ENCODE results near the gene ITPRID1. TPM values are rescaled to one million over a fixed set of nuclear protein-coding genes. Genes with fewer than 3 reads are reported as not detected.

Gene ITPRID1
- total RNA-seq, 1 donor from 2014 or later: not detected

DNA sequence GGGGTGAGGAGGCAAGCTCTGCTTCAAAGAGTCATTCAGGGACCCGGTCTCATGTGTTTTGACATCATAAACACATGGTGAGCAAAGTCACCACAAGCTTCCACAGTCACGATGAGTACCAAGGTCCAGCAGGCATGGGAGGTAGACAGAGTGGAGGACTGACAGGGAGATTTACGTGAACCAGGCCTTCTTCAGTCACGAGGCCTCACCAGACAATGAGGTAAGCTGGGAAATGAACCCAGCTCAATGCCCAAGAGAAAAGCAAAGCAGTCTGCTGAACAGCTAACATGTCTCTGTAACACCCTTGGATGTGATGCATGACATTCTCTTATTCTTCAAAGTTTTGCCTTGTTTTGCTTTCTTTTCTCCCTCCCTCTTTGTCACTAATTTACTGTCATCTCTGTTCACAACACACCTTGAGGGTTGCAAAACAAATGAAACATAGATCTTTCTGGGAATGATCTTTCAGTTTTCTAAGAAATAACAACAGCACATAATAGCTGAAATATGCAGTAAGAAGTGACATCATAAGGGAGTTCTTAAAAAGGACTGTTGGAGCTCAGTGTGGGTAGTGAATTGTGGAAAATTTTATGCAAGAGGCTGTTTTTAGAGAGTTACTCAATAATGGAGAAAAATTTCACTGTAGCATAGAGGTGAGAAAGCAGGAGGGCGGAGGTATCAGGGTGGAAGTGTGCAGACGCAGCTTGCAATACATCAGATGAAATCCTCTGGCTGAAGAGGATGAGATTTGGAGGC is 182.1 kb downstream of the ITPRID1 start:
- peaks cover 2% of the 10 kb centered on the region for H3K27me3 Mint-ChIP-seq (ENCODE audit: insufficient read depth)
- no peak overlapping the region for H3K4me3 Mint-ChIP-seq
- H3K27ac Mint-ChIP-seq: no peak overlapping the region
- no peaks in the 10 kb centered on the region for H3K36me3 Mint-ChIP-seq (ENCODE audit: low read depth)
- DNase-seq (ENCODE audit: low spot score): no peak
- no peaks in the 10 kb centered on the region for H3K9me3 Mint-ChIP-seq
- intact Hi-C loops (cut with micrococcal nuclease): no loop called here
- H3K4me1 Mint-ChIP-seq (ENCODE audit: low read depth): no peaks in the 10 kb centered on the region

DNA sequence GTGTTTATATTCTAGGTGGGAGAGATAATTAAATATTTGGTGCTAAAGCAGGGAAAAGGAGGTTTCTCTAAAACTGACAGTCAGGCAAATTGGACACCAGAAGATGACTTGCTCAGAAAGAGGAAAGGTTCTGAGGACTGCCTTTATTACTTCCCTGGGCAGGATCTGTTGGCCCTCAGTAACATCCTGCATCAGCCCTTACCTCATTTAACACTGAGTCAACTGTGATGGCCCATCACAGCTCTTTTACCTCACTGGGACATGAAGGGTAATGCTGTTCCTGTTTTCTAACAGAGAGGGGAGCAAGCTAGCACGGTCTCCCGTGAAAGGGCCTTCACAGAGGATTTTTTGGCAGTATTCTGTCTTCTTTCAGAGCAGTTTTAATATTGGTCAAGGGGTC is 185.2 kb downstream of the ITPRID1 start:
- Mint-ChIP-seq H3K27ac (no peak overlapping the region), H3K27me3 (ENCODE audit: insufficient read depth) (peaks cover 2% of the 10 kb centered on the region), H3K36me3 (ENCODE audit: low read depth) (no peaks in the 10 kb centered on the region), H3K4me3 (no peak overlapping the region), H3K4me1 (ENCODE audit: low read depth) (no peaks in the 10 kb centered on the region), H3K9me3 (no peaks in the 10 kb centered on the region)
- DNase-seq (ENCODE audit: low spot score): no peak
- intact Hi-C loops (cut with micrococcal nuclease): no loop called here

DNA sequence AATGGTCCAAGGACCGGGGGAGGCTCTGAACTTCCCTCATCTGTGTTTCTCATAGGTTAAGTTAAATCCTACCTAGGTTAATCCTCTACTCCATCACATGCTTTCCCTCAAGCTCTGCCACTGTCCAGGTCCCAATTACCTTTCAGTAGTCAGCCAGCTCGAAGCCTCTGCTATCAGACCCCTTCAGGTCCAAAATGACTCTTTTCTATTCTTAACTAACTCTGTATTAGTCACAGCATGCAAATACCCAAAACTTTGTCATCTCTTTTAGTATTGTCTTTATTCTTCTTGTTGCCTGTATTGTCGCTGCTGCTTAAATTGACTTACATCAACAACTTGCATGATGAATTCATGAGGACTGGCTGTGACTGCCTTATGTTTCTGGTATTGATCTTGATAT is 188.5 kb downstream of the ITPRID1 start:
- Mint-ChIP-seq H3K9me3 (no peaks in the 10 kb centered on the region), H3K4me3 (no peak overlapping the region), H3K36me3 (ENCODE audit: low read depth) (no peaks in the 10 kb centered on the region), H3K27me3 (ENCODE audit: insufficient read depth) (peaks cover 2% of the 10 kb centered on the region), H3K4me1 (ENCODE audit: low read depth) (no peaks in the 10 kb centered on the region), H3K27ac (no peak overlapping the region)
- DNase-seq (ENCODE audit: low spot score): no peak
- intact Hi-C loops (cut with micrococcal nuclease): no loop called here

DNA sequence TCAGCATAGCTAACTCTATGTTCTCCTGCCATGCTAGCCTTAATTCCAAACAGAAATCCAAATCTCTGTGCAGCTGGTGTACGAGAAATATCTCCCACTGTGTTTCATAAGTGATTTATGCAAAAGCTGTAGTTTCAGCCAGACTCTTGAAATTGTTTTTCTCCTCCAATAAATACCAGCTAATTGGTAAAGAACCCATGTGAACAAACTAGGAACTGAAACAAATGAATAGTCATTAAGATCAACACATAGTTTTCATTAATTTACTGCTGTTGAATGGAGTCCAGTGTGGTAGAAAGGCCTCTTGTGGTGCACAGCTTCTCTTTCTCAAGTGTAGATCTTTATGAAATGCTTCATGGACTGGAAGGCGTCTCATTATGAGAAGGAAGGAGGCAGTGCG is 191.5 kb downstream of the ITPRID1 start:
- no peaks in the 10 kb centered on the region for H3K27me3 Mint-ChIP-seq (ENCODE audit: insufficient read depth)
- DNase-seq (ENCODE audit: low spot score): no peak
- no peak overlapping the region for H3K27ac Mint-ChIP-seq
- H3K36me3 Mint-ChIP-seq (ENCODE audit: low read depth): no peaks in the 10 kb centered on the region
- no peaks in the 10 kb centered on the region for H3K4me1 Mint-ChIP-seq (ENCODE audit: low read depth)
- no peaks in the 10 kb centered on the region for H3K9me3 Mint-ChIP-seq
- intact Hi-C loops (cut with micrococcal nuclease): no loop called here
- no peak overlapping the region for H3K4me3 Mint-ChIP-seq

DNA sequence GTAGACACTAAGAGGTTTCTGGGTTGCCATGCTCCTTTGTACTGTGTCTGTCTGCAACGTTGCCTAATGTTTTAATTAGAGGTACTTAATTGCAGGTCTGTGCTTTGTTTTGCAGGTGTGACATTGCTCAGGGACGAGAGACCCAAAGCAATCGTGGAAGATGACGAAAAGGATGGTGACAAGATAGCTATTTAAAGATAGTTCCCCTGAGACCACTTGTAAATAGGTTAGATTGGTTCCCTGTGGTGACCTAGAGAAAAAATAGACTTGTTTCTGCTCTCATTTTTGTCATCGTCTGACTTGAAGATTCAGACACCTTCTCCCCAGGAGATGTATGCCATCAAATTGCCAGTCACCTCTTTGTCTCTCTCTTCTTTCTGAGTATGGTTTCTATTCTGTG is 193.2 kb downstream of the ITPRID1 start:
- H3K4me3 Mint-ChIP-seq: no peak overlapping the region
- H3K9me3 Mint-ChIP-seq: no peaks in the 10 kb centered on the region
- intact Hi-C loops (cut with micrococcal nuclease): no loop called here
- no peaks in the 10 kb centered on the region for H3K36me3 Mint-ChIP-seq (ENCODE audit: low read depth)
- no peaks in the 10 kb centered on the region for H3K4me1 Mint-ChIP-seq (ENCODE audit: low read depth)
- no peak overlapping the region for H3K27ac Mint-ChIP-seq
- no peak for DNase-seq (ENCODE audit: low spot score)
- H3K27me3 Mint-ChIP-seq (ENCODE audit: insufficient read depth): peaks cover 2% of the 10 kb centered on the region

Other genes starting within 250 kb of the ITPRID1 start
- gene NEUROD6, start 173.4 kb upstream of the ITPRID1 start, total RNA-seq: not detected in 2 replicates
- not detected in 2 replicates for gene PPP1R17, start 173.1 kb downstream of the ITPRID1 start, total RNA-seq

Measured in activated T-helper 1 cell treated with anti-CD3 and anti-CD28 coated beads, Interleukin-12 subunit alpha, Interleukin-12 subunit beta, Interleukin-2, Interleukin-4 antibody, amounts not matched to agents 30 ng/mL and 10 ng/mL and 1 ng/mL, durations not matched to agents 14 hours and 24 hours and 36 hours (primary cell).